ENCODE results near the gene RELL1. TPM values are rescaled to one million over a fixed set of nuclear protein-coding genes. Genes with fewer than 3 reads are reported as not detected.

The RELL1 gene
- total and polyA plus RNA-seq, 4 donors = 1.8 to 47.4 (median 20.6) TPM

GRCh38 chr4:37675587-37676290, 10.4 kb downstream of the RELL1 start:
- DNase-seq (no peak), ATAC-seq (ENCODE audit: insufficient read depth, low FRiP score) (no peak)
- Histone ChIP-seq H3K27ac (ENCODE audit: low read depth in 1 of 2, low read length in 1 of 2) (peak overlapping the region in 1 of 2 donors; percentile 15), H3K36me3 (ENCODE audit: control insufficient read depth in 4 of 4, insufficient read depth in 4 of 4, low read length in 4 of 4) (no peaks in the 10 kb centered on the region), H3K27me3 (ENCODE audit: control insufficient read depth in 3 of 3, insufficient read depth in 3 of 3, low read length in 2 of 3) (no peaks in the 10 kb centered on the region), H3K9ac (ENCODE audit: insufficient read depth in 1 of 2, low read length in 2 of 2) (no peak overlapping the region), H3K4me1 (ENCODE audit: control insufficient read depth in 5 of 5, insufficient read depth in 5 of 5, low read length in 5 of 5) (peaks cover 8 to 44% (median 16%) of the 10 kb centered on the region in 5 donors), H3K4me3 (no peak overlapping the region), H3K9me3 (ENCODE audit: control insufficient read depth in 4 of 4, insufficient read depth in 3 of 4, low read length in 3 of 4) (no peaks in the 10 kb centered on the region)
- TF ChIP-seq CTCF (IDR thresholded peaks at IDR 0.05; ENCODE audit: control extremely low read depth, extremely low read depth) = no peak
- 6 to 35% methylated on average over 1 of the region's 1 CpG for WGBS, 2 donors

- no peak for ATAC-seq (ENCODE audit: insufficient read depth, low FRiP score)
- no peak overlapping the region for H3K9ac ChIP-seq (ENCODE audit: insufficient read depth in 1 of 2, low read length in 2 of 2)
- H3K27me3 ChIP-seq (ENCODE audit: control insufficient read depth in 3 of 3, insufficient read depth in 3 of 3, low read length in 2 of 3) = no peaks in the 10 kb centered on the region
- H3K9me3 ChIP-seq (ENCODE audit: control insufficient read depth in 4 of 4, insufficient read depth in 3 of 4, low read length in 3 of 4) = no peaks in the 10 kb centered on the region
- no peak overlapping the region for H3K27ac ChIP-seq (ENCODE audit: low read depth in 1 of 2, low read length in 1 of 2)
- 31 to 33% methylated on average over 5 of the region's 5 CpGs for WGBS, 2 donors
- DNase-seq = peak; percentile 24 to 63 (median 56)
- H3K4me3 ChIP-seq = no peak overlapping the region
- peaks cover 8 to 44% (median 16%) of the 10 kb centered on the region in 5 donors for H3K4me1 ChIP-seq (ENCODE audit: control insufficient read depth in 5 of 5, insufficient read depth in 5 of 5, low read length in 5 of 5)
- no peaks in the 10 kb centered on the region for H3K36me3 ChIP-seq (ENCODE audit: control insufficient read depth in 4 of 4, insufficient read depth in 4 of 4, low read length in 4 of 4)
- no peak for TF ChIP-seq CTCF (IDR thresholded peaks at IDR 0.05; ENCODE audit: control extremely low read depth, extremely low read depth)
These were observed 11.7 kb downstream of the RELL1 start for GRCh38 chr4:37674439-37674838.

- H3K36me3 ChIP-seq (ENCODE audit: control insufficient read depth in 4 of 4, insufficient read depth in 4 of 4, low read length in 4 of 4) = no peaks in the 10 kb centered on the region
- ATAC-seq (ENCODE audit: insufficient read depth, low FRiP score) (no peak), DNase-seq (no peak)
- H3K9me3 ChIP-seq (ENCODE audit: control insufficient read depth in 4 of 4, insufficient read depth in 3 of 4, low read length in 3 of 4) = no peaks in the 10 kb centered on the region
- H3K9ac ChIP-seq (ENCODE audit: insufficient read depth in 1 of 2, low read length in 2 of 2) = no peak overlapping the region
- TF ChIP-seq CTCF (IDR thresholded peaks at IDR 0.05; ENCODE audit: control extremely low read depth, extremely low read depth) = no peak
- peaks cover 8 to 37% (median 16%) of the 10 kb centered on the region in 5 donors for H3K4me1 ChIP-seq (ENCODE audit: control insufficient read depth in 5 of 5, insufficient read depth in 5 of 5, low read length in 5 of 5)
- WGBS, 2 donors = 87 to 90% methylated on average over 4 of the region's 4 CpGs
- no peaks in the 10 kb centered on the region for H3K27me3 ChIP-seq (ENCODE audit: control insufficient read depth in 3 of 3, insufficient read depth in 3 of 3, low read length in 2 of 3)
- no peak overlapping the region for H3K4me3 ChIP-seq
- peak overlapping the region in 1 of 2 donors; percentile 5 for H3K27ac ChIP-seq (ENCODE audit: low read depth in 1 of 2, low read length in 1 of 2)
These were observed 12.5 kb downstream of the RELL1 start for GRCh38 chr4:37673538-37674192.

Data from lung (tissue), 12 donors.